B cell (primary cell): Measurements from ENCODE around the gene NTRK3.

Source experiments
- CTCF ChIP-seq: fragments of 200-600 bp; IDR thresholded peaks from one replicate; pipeline ENCODE4 v1.8.0; 2022; ENCODE audit warnings: antibody characterized with exemption, mild to moderate bottlenecking
- EZH2 ChIP-seq: IDR thresholded peaks from 2 replicates; pipeline ENCODE4 v1.6.1; 2012; ENCODE audit warnings: borderline replicate concordance, low read depth, mild to moderate bottlenecking, moderate library complexity, low read length; ENCODE audit not compliant: insufficient read depth, poor library complexity, severe bottlenecking

GRCh38 chr15:88104357-88104756 is 152.2 kb downstream of the NTRK3 start:
- no peak for TF ChIP-seq CTCF
- no peak for TF ChIP-seq EZH2
